Retinal pigment epithelial cell (primary cell): Measurements from ENCODE around the gene COPZ1.
"Not testable (repeated sequence)": the region's sequence is repeated elsewhere in the genome, so short reads cannot be mapped to it uniquely, and the experiment has no call there.

ENCODE experiments used
- DNase-seq: peaks from one replicate; pipeline ENCODE4 v3.0.0-alpha.2; 2010; ENCODE audit warnings: low read depth
- H3K4me3 ChIP-seq: 2 replicates; pipeline ENCODE4 v1.5.1; 2011; ENCODE audit warnings: mild to moderate bottlenecking, low read length, control low read depth, moderate library complexity
- TF ChIP-seq, protein P1 (sequence below): conservative IDR thresholded peaks from 2 replicates; pipeline ENCODE4 v1.5.1; 2011; ENCODE audit warnings: low read depth, low read length, control low read depth, inconsistent platforms

COPZ1 gene, protein sequence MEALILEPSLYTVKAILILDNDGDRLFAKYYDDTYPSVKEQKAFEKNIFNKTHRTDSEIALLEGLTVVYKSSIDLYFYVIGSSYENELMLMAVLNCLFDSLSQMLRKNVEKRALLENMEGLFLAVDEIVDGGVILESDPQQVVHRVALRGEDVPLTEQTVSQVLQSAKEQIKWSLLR

DNA sequence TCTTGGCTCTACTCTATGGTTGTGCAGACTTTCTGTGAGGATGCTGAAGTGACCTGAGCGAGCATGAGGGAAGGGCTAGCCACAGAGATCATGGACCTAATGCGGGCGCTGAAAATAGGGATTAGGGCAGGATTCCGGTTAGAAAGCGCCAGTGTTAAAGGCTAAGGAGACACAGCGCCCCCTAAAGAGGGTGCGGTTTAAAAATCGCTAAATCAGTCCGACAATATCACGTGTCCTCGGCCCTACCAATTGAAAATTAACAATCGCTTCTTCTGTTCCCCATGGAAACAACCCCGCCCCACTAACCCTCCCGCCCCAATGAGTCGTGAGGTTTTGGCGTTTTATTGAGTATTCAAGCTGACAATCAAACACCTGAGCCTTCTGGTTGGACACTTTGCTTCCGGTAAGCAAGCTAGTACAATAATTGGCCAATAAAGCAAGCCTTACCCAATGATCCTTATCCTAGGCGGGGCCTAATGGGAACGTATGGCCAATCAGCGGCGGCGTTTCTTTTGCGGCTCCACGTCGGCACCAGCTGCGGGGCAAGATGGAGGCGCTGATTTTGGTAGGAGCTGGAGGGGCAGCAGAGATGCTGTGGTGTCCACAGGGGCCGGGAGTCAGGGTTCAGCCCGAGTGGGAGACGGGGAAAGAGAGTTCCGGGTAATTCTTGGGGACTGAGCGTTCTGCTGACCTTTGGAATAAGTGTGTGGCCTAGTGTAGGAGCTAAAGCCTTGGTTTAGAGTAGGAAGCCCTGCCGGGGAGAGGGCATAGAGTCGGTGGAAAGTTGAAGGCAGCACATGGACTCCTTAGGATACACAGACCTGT is at the start of gene COPZ1:
Gene COPZ1 (plus strand): TSS at position 515 of the 825 bp plus-strand sequence. CDS start 33 bp downstream, at position 548.
- peak within 1 kb of the TSS; percentile 99 for H3K4me3 ChIP-seq
- TF ChIP-seq, protein P1, sequence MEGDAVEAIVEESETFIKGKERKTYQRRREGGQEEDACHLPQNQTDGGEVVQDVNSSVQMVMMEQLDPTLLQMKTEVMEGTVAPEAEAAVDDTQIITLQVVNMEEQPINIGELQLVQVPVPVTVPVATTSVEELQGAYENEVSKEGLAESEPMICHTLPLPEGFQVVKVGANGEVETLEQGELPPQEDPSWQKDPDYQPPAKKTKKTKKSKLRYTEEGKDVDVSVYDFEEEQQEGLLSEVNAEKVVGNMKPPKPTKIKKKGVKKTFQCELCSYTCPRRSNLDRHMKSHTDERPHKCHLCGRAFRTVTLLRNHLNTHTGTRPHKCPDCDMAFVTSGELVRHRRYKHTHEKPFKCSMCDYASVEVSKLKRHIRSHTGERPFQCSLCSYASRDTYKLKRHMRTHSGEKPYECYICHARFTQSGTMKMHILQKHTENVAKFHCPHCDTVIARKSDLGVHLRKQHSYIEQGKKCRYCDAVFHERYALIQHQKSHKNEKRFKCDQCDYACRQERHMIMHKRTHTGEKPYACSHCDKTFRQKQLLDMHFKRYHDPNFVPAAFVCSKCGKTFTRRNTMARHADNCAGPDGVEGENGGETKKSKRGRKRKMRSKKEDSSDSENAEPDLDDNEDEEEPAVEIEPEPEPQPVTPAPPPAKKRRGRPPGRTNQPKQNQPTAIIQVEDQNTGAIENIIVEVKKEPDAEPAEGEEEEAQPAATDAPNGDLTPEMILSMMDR: peak; percentile 83
- peak; percentile 99 for DNase-seq

DNA sequence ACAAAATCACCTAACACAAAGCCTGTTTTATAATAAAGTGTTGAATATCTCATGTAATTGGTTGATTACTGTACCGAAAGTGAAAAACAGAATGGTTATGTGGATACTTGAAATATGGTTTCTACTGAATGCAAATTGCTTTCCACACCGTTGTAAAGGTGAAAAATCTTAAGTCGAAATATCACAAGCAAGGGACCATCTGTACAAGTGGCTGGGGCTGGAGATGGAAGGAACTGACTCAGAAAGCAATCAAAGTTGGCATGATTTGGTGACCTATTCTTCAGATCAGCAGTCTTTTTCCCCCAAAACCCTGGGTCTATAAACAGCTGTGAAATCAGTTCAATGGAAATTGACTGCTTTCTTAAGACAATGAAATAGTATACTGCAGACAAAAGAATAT is 48.6 kb upstream of the COPZ1 start:
- TF ChIP-seq, protein P1: no peak
- no peak for DNase-seq
- no peak overlapping the region for H3K4me3 ChIP-seq

DNA sequence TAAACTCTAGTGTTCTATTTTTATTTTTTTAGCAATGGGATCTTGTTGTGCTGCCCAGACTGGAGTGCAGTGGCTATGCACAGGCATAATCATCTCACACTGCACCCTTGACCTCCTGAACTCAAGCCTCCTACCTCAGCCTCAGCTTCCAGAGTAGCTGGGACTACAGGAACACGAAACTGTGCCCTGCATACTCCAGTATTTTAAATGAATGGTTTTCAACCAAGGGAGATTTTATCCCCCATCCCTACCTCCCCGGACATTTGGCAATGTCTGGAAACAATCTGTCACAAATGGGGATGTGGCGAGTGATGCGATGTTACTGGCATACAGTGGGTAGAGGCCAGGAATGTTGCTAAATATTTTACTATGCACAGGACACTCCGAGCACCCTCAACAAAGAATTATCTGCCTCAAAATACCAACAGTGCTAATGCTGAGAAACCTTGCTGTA is 47.1 kb upstream of the COPZ1 start:
- DNase-seq: no peak
- TF ChIP-seq, protein P1: no peak
- H3K4me3 ChIP-seq: peak overlapping the region; percentile 93

DNA sequence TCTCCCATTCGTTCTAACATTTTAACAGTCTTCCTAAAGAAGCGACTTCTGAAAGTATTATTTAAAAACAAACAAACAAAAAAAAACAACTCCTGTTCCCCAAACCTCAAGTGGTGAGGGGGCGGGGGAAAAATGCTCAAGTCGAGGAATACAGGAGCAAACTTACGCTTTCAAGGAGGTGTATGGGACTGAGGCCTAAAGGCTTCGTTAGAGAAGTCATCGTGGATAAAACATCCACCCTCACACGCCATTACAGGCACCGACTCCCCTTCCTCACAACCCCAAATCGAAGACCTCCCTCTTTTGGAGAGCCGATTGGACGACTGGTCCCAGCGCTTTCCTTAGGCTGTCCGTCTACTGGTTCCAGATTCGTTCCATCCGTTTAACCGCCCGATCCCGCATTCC is 45.7 kb upstream of the COPZ1 start:
- H3K4me3 ChIP-seq: peak overlapping the region; percentile 93
- no peak for DNase-seq
- TF ChIP-seq, protein P1: no peak

DNA sequence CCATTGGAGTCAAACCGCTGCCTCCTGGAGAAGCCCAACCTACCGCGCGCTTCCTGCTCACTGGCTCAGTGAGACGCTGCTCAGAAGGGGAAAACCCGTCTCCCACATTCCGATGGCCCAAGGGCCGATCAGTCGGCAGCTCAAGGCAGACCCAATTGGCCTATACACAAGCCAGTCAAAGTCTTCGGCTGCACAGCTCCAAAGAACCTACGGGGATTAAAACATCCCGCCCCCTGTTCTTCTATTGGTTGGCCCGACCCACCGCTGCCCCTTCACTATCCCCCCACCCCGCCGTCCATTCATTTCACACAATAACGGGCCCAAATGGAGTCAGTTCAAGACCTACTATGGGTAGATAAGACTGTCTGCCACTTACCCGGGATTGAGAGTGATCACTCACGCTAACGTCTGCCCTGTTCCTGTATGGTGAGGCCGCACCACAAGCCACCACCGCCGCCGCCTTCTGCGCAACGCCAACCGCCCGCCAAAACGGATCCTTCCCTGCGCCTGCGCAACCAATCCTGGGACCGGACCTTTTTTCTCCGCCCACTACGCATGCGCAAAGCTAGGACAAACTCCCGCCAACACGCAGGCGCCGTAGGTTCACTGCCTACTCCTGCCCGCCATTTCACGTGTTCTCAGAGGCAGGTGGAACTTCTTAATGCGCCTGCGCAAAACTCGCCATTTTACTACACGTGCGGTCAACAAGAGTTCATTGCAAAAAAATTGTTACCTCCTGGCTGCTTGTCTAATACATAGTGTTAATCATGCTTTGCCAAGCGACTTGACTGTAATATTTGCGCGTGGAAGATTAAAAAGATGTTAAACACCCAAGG is 45.1 kb upstream of the COPZ1 start, which contains the start of gene CBX5:
Gene CBX5 (minus strand): TSS at position 491 of the 836 bp plus-strand sequence. CDS start 22,472 bp downstream, outside the sequence.
- peak within 1 kb of the TSS; percentile 98 for H3K4me3 ChIP-seq
- DNase-seq: peak; percentile 100
- TF ChIP-seq, protein P1: no peak

DNA sequence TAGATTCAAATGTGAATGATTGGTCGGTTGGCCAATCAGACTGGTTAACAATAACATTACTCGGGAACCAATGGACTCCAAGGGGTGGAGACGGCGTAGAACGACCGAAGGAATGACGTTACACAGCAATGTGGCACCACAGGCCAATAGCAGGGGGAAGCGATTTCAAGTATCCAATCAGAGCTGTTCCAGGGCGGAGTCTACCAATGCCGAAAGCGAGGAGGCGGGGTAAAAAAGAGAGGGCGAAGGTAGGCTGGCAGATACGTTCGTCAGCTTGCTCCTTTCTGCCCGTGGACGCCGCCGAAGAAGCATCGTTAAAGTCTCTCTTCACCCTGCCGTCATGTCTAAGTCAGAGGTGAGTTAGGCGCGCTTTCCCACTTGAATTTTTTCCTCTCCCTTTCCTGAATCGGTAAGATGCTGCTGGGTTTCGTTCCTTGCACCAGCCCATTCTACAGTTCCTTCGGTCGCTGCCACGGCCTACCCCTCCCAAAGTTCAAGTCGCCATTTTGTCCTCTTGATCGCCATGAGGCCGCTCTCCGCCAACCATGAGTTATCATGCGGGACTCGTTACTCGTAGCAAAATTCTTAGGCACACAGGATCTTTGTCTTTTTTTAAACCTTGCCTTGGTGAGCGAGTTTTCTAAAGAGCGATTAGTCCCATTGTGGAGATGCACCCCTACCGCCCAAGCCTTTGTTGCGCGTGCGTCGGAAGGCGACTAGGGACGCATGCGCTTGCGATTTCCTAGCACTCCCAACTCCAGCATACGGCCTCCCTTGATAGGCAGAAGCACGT is 44.3 kb upstream of the COPZ1 start, which contains the start of gene HNRNPA1:
Gene HNRNPA1 (plus strand): TSS at position 259 of the 793 bp plus-strand sequence. CDS start 82 bp downstream, at position 341.
- TF ChIP-seq, protein P1: no peak
- peak; percentile 100 for DNase-seq
- H3K4me3 ChIP-seq: peak within 1 kb of the TSS; percentile 98

DNA sequence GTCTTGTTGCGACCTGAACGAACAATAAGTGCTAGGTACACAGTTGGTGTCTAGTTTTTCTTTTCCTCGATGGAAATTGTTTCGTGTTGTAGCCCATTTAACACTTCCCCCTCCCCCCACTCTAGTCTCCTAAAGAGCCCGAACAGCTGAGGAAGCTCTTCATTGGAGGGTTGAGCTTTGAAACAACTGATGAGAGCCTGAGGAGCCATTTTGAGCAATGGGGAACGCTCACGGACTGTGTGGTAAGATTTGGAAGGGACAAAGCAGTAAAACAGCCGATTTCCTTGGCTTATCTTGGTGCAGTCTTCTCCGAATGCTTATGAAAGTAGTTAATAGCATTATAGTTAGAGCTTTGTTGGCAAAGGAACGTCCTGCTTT is 43.7 kb upstream of the COPZ1 start:
- H3K4me3 ChIP-seq: peak overlapping the region; percentile 98
- not testable (repeated sequence) for DNase-seq

DNA sequence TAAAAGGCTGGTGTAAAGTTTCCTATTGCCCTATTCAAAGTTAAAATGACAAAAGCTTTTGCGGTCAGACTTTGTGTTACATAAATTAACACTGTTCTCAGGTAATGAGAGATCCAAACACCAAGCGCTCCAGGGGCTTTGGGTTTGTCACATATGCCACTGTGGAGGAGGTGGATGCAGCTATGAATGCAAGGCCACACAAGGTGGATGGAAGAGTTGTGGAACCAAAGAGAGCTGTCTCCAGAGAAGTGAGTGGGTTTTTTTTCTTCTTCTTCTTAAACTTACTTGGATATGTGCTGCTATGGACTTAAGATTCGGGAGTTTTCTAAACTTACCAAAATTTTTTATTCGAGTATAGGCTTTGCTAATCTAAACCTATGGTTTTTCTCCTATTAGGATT is 43.2 kb upstream of the COPZ1 start:
- DNase-seq: not testable (repeated sequence)
- H3K4me3 ChIP-seq: peak overlapping the region; percentile 98
